MCF 10A (cell line): Measurements from ENCODE around the gene ARHGEF28. TPM values are rescaled to one million over a fixed set of nuclear protein-coding genes. Genes with fewer than 3 reads are reported as not detected.

Experiments
- BruUV-seq: library from RNA; stranded (reverse); fragments of 400-500 nt; replicated peaks from 2 replicates; lab custom pipeline; 2021; lab: Mats Ljungman, UMichigan
- CTCF ChIA-PET: fragments of 300-600 bp; sonication (Branson Sonifier 250); formaldehyde crosslinking; extraction: SDS; loops from one replicate; lab custom pipeline; 2021; ENCODE audit warnings: antibody characterized with exemption, inconsistent platforms; lab: Yijun Ruan, JAX
- POLR2A ChIA-PET: fragments of 300-600, 350-650 bp; sonication (Branson Sonifier 250); formaldehyde crosslinking; extraction: SDS; loops from one replicate; lab custom pipeline; 2020; ENCODE audit warnings: antibody characterized with exemption, inconsistent platforms; lab: Yijun Ruan, JAX
- DNase-seq: peaks from one replicate; pipeline ENCODE4 v3.0.0-alpha.2; 2018; ENCODE audit not compliant: unreplicated experiment
- H3K27ac Mint-ChIP-seq: one replicate; pipeline ENCODE4 v1.8.0; 2022; ENCODE audit warnings: mild to moderate bottlenecking, low read depth, mixed read lengths; ENCODE audit not compliant: unreplicated experiment
- H3K27me3 Mint-ChIP-seq: one replicate; pipeline ENCODE4 v1.8.0; 2022; ENCODE audit warnings: mixed read lengths; ENCODE audit not compliant: insufficient read depth, unreplicated experiment
- H3K36me3 Mint-ChIP-seq: one replicate; pipeline ENCODE4 v1.8.0; 2022; ENCODE audit warnings: mild to moderate bottlenecking, moderate library complexity, mixed read lengths; ENCODE audit not compliant: insufficient read depth, unreplicated experiment
- H3K4me1 Mint-ChIP-seq: one replicate; pipeline ENCODE4 v1.8.0; 2022; ENCODE audit warnings: mixed read lengths; ENCODE audit not compliant: insufficient read depth, unreplicated experiment
- H3K4me3 Mint-ChIP-seq: one replicate; pipeline ENCODE4 v1.8.0; 2022; ENCODE audit warnings: mild to moderate bottlenecking, moderate library complexity, mixed read lengths; ENCODE audit not compliant: unreplicated experiment
- H3K9me3 Mint-ChIP-seq: one replicate; pipeline ENCODE4 v1.8.0; 2022; ENCODE audit warnings: mixed read lengths; ENCODE audit not compliant: unreplicated experiment
- intact Hi-C: fragments of 100-400 bp; cut with micrococcal nuclease; formaldehyde crosslinking; loops from 2 replicates; pipeline ENCODE4 v1.14.1; 2022
- total RNA-seq: library from RNA; stranded (reverse); gene quantifications from 2 replicates; pipeline ENCODE4 v1.2.3, GENCODE V29; 2022
- TF ChIP-seq, protein P1 (sequence below): fragments of 200-600 bp; IDR thresholded peaks from one replicate; pipeline ENCODE4 v1.8.0; 2022; ENCODE audit warnings: antibody characterized with exemption, mild to moderate bottlenecking; ENCODE audit not compliant: unreplicated experiment

Gene ARHGEF28
- total RNA-seq, 1 experiment from 2014 or later, result 34.8 TPM

DNA sequence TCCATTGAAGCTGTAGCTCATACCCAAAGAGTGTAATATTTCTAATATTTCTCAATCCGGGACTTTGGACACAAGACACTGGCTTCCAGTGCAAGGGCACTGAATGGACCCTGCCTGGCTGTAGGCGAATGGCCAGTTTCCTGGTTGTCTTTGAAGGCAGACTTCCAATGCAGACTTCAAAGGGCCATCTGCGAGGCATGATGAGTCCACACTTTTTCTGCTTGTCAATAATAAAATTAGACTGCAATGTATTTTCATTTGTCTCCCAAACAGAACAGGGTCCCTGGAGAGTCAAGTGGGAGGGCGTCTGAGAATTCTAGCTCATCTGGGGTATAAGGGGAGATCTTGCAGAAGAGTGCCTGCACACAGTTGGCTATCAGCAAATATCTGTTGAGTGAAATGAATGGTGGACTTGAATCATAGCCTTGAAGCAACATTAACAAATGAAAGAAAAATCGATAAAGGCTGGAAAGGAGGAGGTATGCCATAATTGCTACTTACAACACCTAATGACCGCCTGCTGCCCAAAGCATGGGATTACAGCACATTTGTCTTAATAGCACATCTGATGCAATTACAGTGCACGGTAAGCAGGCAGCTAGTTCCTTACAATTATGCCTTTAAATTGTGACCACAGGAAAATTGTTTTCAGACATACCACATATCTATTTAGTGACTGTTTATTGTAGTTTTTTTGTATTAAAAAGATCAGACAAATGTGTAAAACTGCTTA lies 137.5 kb downstream of the ARHGEF28 start:
- no peaks in the 10 kb centered on the region for H3K27me3 Mint-ChIP-seq
- H3K4me1 Mint-ChIP-seq, result peaks cover 18% of the 10 kb centered on the region
- CTCF ChIA-PET, result interaction anchor here (0.8 to 1.2 kb wide), 2 partner anchors 30 to 46 kb away, joined by 3 read pairs; no protein-coding TSS in a partner anchor
- peaks cover 14% of the 10 kb centered on the region for H3K36me3 Mint-ChIP-seq
- intact Hi-C loops, result no loop called here
- no peak for DNase-seq
- H3K27ac Mint-ChIP-seq, result peak overlapping the region; percentile 72
- TF ChIP-seq, protein P1, sequence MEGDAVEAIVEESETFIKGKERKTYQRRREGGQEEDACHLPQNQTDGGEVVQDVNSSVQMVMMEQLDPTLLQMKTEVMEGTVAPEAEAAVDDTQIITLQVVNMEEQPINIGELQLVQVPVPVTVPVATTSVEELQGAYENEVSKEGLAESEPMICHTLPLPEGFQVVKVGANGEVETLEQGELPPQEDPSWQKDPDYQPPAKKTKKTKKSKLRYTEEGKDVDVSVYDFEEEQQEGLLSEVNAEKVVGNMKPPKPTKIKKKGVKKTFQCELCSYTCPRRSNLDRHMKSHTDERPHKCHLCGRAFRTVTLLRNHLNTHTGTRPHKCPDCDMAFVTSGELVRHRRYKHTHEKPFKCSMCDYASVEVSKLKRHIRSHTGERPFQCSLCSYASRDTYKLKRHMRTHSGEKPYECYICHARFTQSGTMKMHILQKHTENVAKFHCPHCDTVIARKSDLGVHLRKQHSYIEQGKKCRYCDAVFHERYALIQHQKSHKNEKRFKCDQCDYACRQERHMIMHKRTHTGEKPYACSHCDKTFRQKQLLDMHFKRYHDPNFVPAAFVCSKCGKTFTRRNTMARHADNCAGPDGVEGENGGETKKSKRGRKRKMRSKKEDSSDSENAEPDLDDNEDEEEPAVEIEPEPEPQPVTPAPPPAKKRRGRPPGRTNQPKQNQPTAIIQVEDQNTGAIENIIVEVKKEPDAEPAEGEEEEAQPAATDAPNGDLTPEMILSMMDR, result no peak
- no TSS peak for BruUV-seq
- peaks cover 6% of the 10 kb centered on the region for H3K9me3 Mint-ChIP-seq
- POLR2A ChIA-PET, result no interaction called here
- no peak overlapping the region for H3K4me3 Mint-ChIP-seq

DNA sequence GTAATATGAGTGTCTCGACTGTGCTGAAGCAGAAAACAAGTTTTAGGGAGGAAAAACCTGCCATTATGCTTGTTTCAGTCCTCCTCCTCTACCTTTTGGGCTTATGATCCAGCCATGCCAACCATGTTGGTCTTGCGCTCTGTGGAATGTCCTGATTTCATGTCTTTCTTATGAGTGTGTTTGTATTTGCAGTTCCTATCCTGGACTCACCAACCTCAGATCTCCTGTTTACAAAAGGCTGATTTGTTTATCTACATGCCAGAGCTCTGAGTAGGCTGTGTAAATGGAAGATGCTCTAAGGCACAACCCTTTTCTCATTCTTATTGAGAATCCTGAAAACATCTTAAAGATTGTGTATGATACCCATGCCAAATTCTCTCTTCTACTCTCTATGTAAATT lies 138.6 kb downstream of the ARHGEF28 start:
- ChIA-PET POLR2A (interaction anchor here (0.7 kb wide), 1 partner anchor 717 kb away, joined by 3 read pairs; no protein-coding TSS in a partner anchor), CTCF (interaction anchor here (0.8 to 1.7 kb wide), 2 partner anchors 47 to 71 kb away, joined by 3 to 8 read pairs; no protein-coding TSS in a partner anchor)
- BruUV-seq, result no TSS peak
- H3K4me1 Mint-ChIP-seq, result peaks cover 18% of the 10 kb centered on the region
- intact Hi-C loops, result no loop called here
- no peaks in the 10 kb centered on the region for H3K27me3 Mint-ChIP-seq
- peak; percentile 53 for DNase-seq
- H3K27ac Mint-ChIP-seq, result peak overlapping the region; percentile 72
- TF ChIP-seq, protein P1, result no peak
- no peak overlapping the region for H3K4me3 Mint-ChIP-seq
- H3K36me3 Mint-ChIP-seq, result peaks cover 14% of the 10 kb centered on the region
- peaks cover 12% of the 10 kb centered on the region for H3K9me3 Mint-ChIP-seq

DNA sequence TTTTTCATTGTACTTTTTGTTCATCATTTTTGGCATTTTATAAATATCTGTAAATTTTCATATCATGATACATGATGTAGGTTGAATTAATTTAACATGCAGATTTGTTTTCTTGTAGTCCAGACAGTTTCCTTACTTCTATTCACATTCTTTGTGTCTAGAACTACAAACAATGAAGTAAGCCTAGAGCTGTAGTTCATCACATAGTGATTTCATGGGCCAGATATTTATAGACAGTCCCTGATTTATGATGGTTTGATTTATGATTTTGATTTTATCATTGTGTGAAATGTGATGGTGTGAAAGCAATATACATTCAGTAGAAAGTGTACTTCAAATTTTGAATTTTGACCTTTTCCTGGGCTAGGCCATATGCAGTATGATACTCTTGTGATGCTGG lies 139.0 kb downstream of the ARHGEF28 start:
- Mint-ChIP-seq H3K27me3 (no peaks in the 10 kb centered on the region), H3K4me3 (no peak overlapping the region), H3K9me3 (peaks cover 13% of the 10 kb centered on the region), H3K36me3 (peaks cover 14% of the 10 kb centered on the region), H3K4me1 (peaks cover 18% of the 10 kb centered on the region), H3K27ac (peak overlapping the region; percentile 72)
- DNase-seq, result no peak
- intact Hi-C loops, result no loop called here
- BruUV-seq, result no TSS peak
- CTCF ChIA-PET, result interaction anchor here (1.7 kb wide), 1 partner anchor 71 kb away, joined by 8 read pairs; no protein-coding TSS in a partner anchor
- TF ChIP-seq, protein P1, result no peak
- POLR2A ChIA-PET, result interaction anchor here (0.7 kb wide), 1 partner anchor 717 kb away, joined by 3 read pairs; no protein-coding TSS in a partner anchor

DNA sequence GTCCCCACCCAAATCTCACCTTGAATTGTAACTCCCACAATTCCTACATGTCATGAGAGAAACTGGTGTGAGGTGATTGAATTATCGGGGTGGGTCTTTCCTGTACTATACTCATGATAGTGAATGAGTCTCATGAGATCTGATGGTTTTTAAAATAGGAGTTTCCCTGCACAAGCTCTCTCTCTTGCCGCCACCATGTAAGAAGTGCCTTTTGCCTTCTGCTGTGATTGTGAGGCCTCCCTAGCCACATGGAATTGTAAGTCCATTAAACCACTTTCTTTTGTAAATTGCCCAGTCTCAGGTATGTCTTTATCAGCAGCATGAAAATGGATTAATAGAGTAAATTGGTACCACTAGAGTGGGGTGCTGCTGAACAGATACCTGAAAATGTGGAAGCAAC lies 140.9 kb downstream of the ARHGEF28 start:
- Mint-ChIP-seq H3K27ac (no peak overlapping the region), H3K36me3 (peaks cover 16% of the 10 kb centered on the region), H3K27me3 (no peaks in the 10 kb centered on the region), H3K9me3 (peaks cover 13% of the 10 kb centered on the region), H3K4me1 (peaks cover 18% of the 10 kb centered on the region), H3K4me3 (no peak overlapping the region)
- CTCF ChIA-PET, result no interaction called here
- TF ChIP-seq, protein P1, result no peak
- BruUV-seq, result no TSS peak
- intact Hi-C loops, result no loop called here
- POLR2A ChIA-PET, result interaction anchor here (0.7 kb wide), 1 partner anchor 70 kb away, joined by 4 read pairs; no protein-coding TSS in a partner anchor
- DNase-seq, result no peak
